ENCODE results near the gene TLR8. TPM values are rescaled to one million over a fixed set of nuclear protein-coding genes. Genes with fewer than 3 reads are reported as not detected.

TLR8 gene
- total RNA-seq, 4 donors from 2014 or later = 0.42 to 0.97 (median 0.62) TPM

DNA sequence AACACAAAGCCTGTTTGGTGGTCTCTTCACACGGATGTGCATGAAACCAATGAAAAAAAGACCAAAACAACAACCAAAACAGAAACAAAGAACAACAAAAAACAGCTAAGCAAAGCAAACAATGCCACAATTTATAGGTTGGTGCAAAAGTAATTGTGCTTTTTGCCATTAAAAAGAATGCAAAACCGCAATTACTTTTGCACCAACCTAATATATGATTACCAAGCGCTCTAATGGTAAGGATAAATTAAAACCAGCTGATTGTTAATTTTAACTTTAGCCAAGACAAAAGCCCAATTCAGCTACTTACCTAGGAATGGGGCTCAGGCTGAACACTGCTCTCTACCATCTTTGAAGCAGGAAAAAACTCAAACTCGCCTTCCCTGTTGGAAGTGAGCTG, 39.1 kb downstream of the TLR8 start:
- ATAC-seq = no peak
- Histone ChIP-seq H3K4me1 (peaks cover 0 to 3% of the 10 kb centered on the region in 2 donors), H3K4me3 (no peak overlapping the region), H3K36me3 (no peaks in the 10 kb centered on the region), H3K27me3 (no peaks in the 10 kb centered on the region), H3K27ac (no peak overlapping the region), H3K9me3 (no peaks in the 10 kb centered on the region)
- DNase-seq = no peak
- TF ChIP-seq CTCF (IDR thresholded peaks at IDR 0.05 in 4 of 5, conservative IDR thresholded peaks at IDR 0.05 in 1 of 5) (no peak), POLR2A (IDR thresholded peaks at IDR 0.05) (no peak)
- intact Hi-C loops (cut with DNase I; ENCODE audit: low total_unique reads) = loop anchor here (5.0 kb wide), 1 partner anchor 527 kb away; no protein-coding TSS in a partner anchor
- in situ Hi-C loops (cut with MboI; ENCODE audit: low sequenced_read_pairs in 4 of 4) = no loop called here

DNA sequence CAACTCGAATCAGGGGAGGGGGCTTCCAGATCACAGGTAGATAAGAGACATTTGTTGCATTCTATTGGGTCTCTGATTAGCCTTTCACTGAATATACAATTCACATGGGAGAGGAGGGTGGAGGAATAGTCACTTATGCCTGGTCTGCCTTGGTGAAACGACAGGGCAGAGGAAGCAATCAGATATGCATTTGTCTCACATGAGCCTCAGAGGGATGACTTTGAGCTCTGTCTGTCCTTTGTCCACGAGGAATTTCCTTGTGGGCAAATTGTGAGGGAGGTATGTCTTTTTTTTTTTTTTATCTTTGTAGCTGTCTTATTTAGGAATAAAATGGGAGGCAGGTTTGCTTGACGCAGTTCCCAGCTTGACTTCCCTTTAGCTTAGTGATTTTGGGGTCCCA, 40.0 kb downstream of the TLR8 start:
- Histone ChIP-seq H3K4me3 (no peak overlapping the region), H3K9me3 (no peaks in the 10 kb centered on the region), H3K27me3 (no peaks in the 10 kb centered on the region), H3K27ac (no peak overlapping the region), H3K4me1 (peaks cover 0 to 3% of the 10 kb centered on the region in 2 donors), H3K36me3 (no peaks in the 10 kb centered on the region)
- in situ Hi-C loops (cut with MboI; ENCODE audit: low sequenced_read_pairs in 4 of 4) (no loop called here), intact Hi-C loops (cut with DNase I; ENCODE audit: low total_unique reads) (loop anchor here (5.0 kb wide), 1 partner anchor 526 kb away; no protein-coding TSS in a partner anchor)
- TF ChIP-seq CTCF (IDR thresholded peaks at IDR 0.05 in 4 of 5, conservative IDR thresholded peaks at IDR 0.05 in 1 of 5) (no peak), POLR2A (IDR thresholded peaks at IDR 0.05) (no peak)
- no peak for ATAC-seq
- DNase-seq = no peak

DNA sequence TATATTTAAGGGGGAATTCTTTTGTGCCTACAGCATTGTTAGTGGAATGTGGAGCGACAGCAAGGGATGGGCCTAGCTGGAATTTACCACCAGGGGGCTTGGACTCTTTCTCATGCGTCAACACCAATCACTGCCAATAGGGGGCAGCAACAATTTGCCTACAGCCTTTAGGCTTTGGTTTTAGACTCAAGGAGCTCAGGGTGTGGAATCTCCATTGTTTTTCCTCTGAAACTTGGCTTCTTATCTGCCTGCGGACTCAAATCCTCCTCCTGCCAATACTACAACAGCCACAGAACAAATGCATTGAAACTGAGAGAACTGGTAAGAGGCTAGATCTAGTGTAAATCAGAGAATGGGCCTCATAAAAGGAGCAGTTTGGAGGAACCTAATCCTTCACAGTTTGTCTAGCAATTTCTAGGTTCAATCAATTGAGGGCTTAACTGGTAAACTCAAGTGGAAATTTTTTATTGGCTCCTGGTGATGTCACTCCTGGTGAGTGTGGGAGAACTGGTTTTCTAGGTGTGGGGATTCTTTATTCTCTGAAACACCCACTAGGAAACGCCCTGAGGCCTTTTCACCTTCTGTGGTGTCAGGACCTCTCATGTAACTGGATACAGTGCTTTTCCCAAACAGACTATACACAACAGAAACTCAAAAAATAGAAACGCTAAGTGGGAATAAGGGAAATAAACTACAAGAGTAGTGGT, 40.6 kb downstream of the TLR8 start:
- ATAC-seq (peak; percentile 36 to 39), DNase-seq (peak; percentile 16 to 23)
- peak overlapping the region in 3 of 4 donors; percentile 19 to 50 (median 43) for H3K27ac ChIP-seq
- TF ChIP-seq CTCF (IDR thresholded peaks at IDR 0.05 in 4 of 5, conservative IDR thresholded peaks at IDR 0.05 in 1 of 5) (peak; percentile 64 to 78 (median 72)), POLR2A (IDR thresholded peaks at IDR 0.05) (no peak)
- no peak overlapping the region for H3K4me3 ChIP-seq
- peaks cover 0 to 3% of the 10 kb centered on the region in 2 donors for H3K4me1 ChIP-seq
- H3K9me3 ChIP-seq = no peaks in the 10 kb centered on the region
- H3K27me3 ChIP-seq = no peaks in the 10 kb centered on the region
- no peaks in the 10 kb centered on the region for H3K36me3 ChIP-seq
- in situ Hi-C loops (cut with MboI; ENCODE audit: low sequenced_read_pairs in 4 of 4) = no loop called here
- intact Hi-C loops (cut with DNase I; ENCODE audit: low total_unique reads) = loop anchor here (1.0 to 5.0 kb wide), 2 partner anchors 525 to 541 kb away; no protein-coding TSS in a partner anchor

GRCh38 chrX:12947545-12948235, 41.3 kb downstream of the TLR8 start:
- H3K27ac ChIP-seq = no peak overlapping the region
- DNase-seq (no peak), ATAC-seq (no peak)
- no peaks in the 10 kb centered on the region for H3K27me3 ChIP-seq
- intact Hi-C loops (cut with DNase I; ENCODE audit: low total_unique reads) = loop anchor here (1.0 to 5.0 kb wide), 2 partner anchors 525 to 541 kb away; no protein-coding TSS in a partner anchor
- TF ChIP-seq POLR2A (IDR thresholded peaks at IDR 0.05) = no peak
- TF ChIP-seq CTCF (IDR thresholded peaks at IDR 0.05 in 4 of 5, conservative IDR thresholded peaks at IDR 0.05 in 1 of 5) = no peak
- no peaks in the 10 kb centered on the region for H3K9me3 ChIP-seq
- H3K4me3 ChIP-seq = no peak overlapping the region
- H3K4me1 ChIP-seq = peaks cover 0 to 3% of the 10 kb centered on the region in 2 donors
- H3K36me3 ChIP-seq = no peaks in the 10 kb centered on the region
- in situ Hi-C loops (cut with MboI; ENCODE audit: low sequenced_read_pairs in 4 of 4) = no loop called here
